H1 (cell line): Measurements from ENCODE around the gene ASTN2. TPM values are rescaled to one million over a fixed set of nuclear protein-coding genes. Genes with fewer than 3 reads are reported as not detected.

ENCODE experiments used
- CREB1 ChIP-seq: IDR thresholded peaks from 2 replicates; pipeline ENCODE4 v1.6.1; 2012; ENCODE audit warnings: inconsistent platforms
- E2F6 ChIP-seq: IDR thresholded peaks from 2 replicates; pipeline ENCODE4 v1.6.1; 2012; ENCODE audit warnings: inconsistent platforms
- NANOG ChIP-seq: IDR thresholded peaks from 2 replicates; pipeline ENCODE4 v1.6.1; 2011; ENCODE audit warnings: low read length, low read depth, mild to moderate bottlenecking, inconsistent platforms; ENCODE audit not compliant: insufficient read depth, poor library complexity, severe bottlenecking
- polyA plus RNA-seq, 7 experiments: library from polyadenylated mRNA; depleted of rRNA in 3 of 7; stranded (reverse) in 5 of 7; unstranded in 2 of 7; fragments of >200 nt in 5 of 7; fragments of 200-250 nt in 2 of 7; gene quantifications; 1 replicate in 5 of 7; 2 replicates in 1 of 7; 4 replicates in 1 of 7; pipeline versions ENCODE4 v1.2.1 to v1.2.3, GENCODE V29; 2011 to 2013; ENCODE audit warnings: missing spikeins in 2 of 7, mixed read lengths in 2 of 7
- total RNA-seq: library from RNA; stranded (reverse); fragmentation: NEBNext Ultra II Directional; extraction: Animal tissue kit (Norgen Biotek cat#: 25700); gene quantifications from 2 replicates; pipeline ENCODE4 v1.2.1, GENCODE V29; 2021

The ASTN2 gene
- total and polyA plus RNA-seq, 2 of the 8 experiments (the other 6 are each of a cell fraction or from before 2014, with no cell fraction given), result 8.2 to 13.7 TPM

- TF ChIP-seq NANOG (no peak), CREB1 (no peak), E2F6 (no peak)
- TF ChIP-seq, all 59 proteins: peak for 0
Measured at GRCh38 chr9:117014061-117014460, 400.8 kb downstream of the ASTN2 start (continued).
